Liver (tissue), 2 donors: Measurements from ENCODE around the gene DYSF.

Source experiments
- MAX ChIP-seq: IDR thresholded peaks from 2 replicates; pipeline ENCODE4 v1.6.1; 2016; ENCODE audit warnings: antibody characterized with exemption
- YY1 ChIP-seq: IDR thresholded peaks from 2 replicates; pipeline ENCODE4 v1.6.1; 2016; ENCODE audit warnings: antibody characterized with exemption, mild to moderate bottlenecking
- TF ChIP-seq, protein P1 (sequence below): fragments of 150-350 bp; IDR thresholded peaks from 2 replicates; pipeline ENCODE4 v1.5.1; 2017; ENCODE audit warnings: improper control_type of control experiment, low read depth, low read length; ENCODE audit not compliant: missing input control
- donor health status: healthy.

DNA sequence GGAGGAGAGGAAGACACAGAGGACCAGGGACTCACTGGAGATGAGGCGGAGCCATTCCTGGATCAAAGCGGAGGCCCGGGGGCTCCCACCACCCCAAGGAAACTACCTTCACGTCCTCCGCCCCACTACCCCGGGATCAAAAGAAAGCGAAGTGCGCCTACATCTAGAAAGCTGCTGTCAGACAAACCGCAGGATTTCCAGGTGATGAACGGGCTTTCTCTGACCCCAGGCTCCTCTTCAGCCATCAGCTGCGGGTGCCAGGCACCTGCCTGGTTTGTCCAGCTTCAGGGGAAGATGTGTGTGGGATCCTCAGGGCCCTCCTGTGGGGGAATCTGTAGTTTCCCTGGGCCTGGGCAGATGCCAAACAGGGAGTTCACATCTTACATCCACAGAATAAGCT is 60.4 kb downstream of the DYSF start:
- TF ChIP-seq, protein P1, sequence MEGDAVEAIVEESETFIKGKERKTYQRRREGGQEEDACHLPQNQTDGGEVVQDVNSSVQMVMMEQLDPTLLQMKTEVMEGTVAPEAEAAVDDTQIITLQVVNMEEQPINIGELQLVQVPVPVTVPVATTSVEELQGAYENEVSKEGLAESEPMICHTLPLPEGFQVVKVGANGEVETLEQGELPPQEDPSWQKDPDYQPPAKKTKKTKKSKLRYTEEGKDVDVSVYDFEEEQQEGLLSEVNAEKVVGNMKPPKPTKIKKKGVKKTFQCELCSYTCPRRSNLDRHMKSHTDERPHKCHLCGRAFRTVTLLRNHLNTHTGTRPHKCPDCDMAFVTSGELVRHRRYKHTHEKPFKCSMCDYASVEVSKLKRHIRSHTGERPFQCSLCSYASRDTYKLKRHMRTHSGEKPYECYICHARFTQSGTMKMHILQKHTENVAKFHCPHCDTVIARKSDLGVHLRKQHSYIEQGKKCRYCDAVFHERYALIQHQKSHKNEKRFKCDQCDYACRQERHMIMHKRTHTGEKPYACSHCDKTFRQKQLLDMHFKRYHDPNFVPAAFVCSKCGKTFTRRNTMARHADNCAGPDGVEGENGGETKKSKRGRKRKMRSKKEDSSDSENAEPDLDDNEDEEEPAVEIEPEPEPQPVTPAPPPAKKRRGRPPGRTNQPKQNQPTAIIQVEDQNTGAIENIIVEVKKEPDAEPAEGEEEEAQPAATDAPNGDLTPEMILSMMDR, result no peak
- TF ChIP-seq YY1 (no peak), MAX (no peak)
